CD4-positive, alpha-beta T cell treated with Interleukin-10 for 1 hour (primary cell): Measurements from ENCODE around the gene MAST3.

Experiments used
- DNase-seq: peaks from one replicate; pipeline ENCODE4 v3.0.0-alpha.2; 2020

MAST3 gene

DNA sequence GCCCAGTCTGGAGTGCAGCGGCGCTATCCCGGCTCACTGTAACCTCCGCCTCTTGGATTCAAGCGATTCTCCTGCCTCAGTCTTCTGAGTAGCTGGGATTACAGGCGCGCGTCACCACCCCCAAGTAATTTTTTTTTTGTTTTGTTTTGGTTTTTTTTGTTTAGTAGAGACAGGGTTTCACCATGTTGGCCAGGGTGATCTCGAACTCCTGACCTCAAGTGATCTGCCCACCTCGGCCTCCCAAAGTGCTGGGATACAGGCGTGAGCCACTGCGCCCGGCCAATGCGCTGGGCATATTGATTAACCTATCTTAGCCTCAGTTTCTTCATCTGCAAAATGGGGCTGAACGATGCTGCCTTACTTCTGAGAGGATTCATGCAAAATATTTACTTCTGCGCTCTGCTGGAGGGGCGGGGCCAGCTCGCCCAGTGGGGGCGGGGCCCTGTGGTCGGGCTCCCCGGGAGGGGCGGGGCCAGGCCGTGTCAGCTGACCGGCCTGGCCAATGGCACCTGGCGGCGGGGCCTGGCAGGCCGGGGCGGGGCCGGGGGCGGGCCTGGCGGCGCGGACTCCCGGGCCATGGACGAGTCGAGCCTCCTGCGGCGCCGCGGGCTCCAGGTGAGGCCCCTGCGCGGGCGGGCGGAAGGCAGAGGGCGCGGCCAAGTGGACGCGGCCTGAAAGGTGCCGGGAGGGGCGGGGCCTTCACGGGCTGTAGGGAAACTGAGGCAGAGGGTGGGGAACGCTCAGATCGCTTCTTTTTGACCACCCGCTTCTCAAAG is at the start of gene MAST3:
TSS of gene MAST3 (plus strand) at position 562 of the 776 bp plus-strand sequence. CDS start at position 577, 15 bp downstream.
- DNase-seq, result peak; percentile 94

DNA sequence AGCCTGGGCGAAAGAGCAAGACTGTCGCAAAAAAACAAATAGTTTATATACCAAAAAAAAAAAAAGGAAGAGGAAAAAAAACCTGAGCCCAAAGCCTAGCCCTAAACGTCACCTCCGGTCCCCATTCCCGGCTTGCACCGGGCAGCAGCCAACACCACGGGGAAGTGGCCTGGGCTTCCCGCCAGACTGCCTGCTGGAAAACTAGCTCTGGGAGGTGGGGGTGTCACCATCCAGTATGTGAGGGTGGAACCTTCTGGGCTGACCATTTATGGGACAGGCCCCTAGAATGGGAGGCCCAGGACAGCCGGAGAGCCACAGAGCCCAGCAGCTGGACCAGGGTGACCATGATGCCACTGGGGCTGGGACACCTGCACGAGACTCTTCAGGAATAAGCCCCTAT is 48.2 kb upstream of the MAST3 start:
- no peak for DNase-seq

DNA sequence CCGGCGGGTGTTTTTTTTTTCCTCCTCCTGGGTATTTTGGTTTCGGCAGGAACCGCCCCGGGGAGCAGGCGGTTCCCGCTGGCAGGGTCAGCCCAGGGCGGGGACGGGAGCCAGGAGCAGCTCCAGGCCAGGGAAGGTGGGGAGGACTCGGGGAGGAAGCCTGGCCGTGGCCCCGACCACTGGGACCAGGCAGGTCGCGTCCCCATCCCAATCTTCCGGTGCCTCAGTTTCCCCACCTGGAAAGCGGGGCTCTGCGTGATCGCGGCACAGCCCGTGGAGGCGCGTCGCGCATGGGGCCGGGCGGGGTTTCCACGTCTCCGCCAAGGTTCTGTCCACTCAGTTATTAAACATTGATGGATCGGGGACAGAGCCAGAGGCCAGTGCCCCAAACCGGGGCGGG is 45.7 kb upstream of the MAST3 start:
- DNase-seq, result no peak

DNA sequence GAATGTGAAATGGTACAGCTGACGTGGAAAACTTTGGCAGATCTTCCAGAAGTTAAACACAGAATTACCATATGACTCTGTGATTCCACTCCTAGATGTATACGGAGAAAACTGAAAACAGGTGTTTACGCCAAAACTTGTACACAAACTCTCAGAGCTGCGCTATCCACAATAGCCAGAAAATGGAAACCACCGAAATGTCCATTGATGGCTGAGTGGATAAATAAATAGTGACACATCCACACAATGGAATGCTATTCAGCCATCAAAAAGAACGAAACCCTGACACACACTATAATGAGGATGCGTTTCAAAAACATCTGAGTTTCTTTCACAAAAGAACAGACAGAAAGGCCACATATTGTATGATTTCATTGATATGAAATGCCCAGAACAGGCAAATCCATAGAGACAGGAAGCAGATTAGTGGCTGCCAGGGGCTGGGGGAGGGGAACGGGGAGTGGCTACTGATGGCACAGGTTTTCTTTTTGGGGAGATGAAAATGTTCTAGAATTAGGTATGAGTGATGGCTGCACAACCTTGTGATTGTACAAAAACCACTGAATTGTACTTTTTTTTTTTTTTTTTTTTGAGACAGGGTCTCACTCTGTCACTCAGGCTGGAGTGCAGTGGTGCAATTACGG is 43.9 kb upstream of the MAST3 start:
- DNase-seq, result no peak

DNA sequence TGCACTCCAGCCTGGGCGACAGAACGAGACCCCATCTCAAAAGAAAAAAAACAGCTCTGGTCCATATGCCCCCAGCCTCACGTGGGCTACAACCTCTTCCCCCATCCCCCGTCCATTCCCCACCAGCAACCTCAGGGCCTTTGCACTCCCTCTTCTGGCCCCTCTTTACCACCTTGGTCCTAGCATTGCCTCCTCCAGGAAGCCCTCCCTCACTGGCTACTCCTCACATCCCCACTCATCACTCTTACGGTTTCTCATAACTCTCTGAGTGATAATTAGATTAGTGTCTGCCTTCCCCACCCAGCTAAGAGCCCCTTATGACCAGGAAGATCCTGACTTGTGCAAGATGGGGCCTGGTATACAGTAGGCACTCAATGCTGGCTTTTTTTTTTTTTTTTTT is 41.6 kb upstream of the MAST3 start:
- no peak for DNase-seq

DNA sequence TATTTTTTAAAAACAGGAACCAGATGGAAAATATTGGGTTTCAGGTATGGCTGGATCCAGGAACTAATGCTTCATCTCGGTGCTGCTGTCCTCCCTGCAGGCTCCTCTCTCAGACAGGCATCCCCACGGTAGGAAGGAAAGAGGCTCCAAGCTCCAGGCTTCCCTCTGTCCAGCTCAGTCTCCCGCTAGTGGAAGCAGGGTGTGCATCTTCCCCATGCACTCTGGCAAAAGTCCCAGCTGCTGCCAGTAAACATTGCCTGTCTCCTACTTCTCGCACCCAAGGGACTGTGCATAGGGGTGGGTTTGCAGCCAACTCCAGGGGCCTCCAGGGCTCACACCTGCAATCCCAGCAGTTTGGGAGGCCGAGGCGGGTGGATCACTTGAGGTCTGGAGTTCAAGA is 40.0 kb upstream of the MAST3 start:
- no peak for DNase-seq

DNA sequence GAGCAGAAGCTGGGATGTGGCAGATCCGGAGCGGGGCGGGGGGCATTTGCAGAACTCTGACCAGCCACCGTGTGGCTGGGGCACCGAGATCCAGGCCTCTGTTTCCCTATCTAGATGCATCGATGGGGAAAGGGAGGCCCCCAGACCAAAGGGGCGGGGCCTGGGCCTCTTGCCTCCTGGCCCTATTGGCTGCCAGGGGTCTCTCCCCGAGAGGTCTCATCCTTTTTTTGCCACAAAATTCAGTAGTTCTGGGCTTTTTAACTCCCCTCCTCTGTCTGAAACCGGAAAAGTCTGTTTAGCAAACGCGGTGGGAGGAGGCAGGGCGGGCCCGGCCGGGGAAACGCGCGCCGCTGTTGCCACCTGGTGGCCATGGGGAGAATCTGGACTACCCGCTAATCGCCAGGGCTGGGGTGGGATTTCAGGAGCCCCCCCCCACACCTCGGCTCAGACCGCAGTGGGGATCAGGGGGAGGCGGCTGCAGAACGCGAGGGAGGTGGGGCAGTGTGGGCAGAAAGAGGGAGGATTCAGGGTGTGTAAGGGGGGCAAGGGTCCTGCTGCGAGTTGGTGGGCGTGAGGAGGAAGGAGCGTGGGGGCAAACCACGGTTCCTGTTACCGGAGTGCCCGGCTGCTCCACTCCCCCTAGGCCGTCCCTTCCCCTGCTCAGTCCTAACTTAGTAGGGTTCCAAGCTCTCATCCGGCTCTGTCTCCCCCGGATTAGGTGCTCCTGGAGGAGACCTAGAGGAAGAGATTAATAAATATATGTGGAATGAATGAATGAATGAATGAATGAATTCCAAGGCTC is 39.2 kb upstream of the MAST3 start:
- DNase-seq, result peak; percentile 87

DNA sequence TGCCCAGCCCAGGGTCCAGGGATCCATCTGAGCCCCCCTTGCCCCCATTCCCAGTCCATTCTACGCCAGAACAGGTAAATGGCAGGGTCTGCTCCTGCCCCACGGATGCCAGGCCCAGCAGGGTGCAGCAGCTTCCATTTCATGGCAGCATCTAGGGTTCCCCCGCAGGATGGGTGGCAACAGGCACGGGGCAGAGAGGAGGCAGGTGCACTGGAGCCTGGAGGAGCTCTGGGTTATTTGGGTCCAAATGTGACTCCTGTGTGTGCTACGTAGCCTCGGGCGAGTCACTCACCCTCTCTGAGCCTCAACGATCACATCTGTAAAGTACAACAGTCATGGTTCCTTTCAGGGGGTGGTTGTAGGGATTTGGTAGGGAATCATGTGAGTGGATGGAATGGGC is 38.3 kb upstream of the MAST3 start:
- DNase-seq, result no peak

DNA sequence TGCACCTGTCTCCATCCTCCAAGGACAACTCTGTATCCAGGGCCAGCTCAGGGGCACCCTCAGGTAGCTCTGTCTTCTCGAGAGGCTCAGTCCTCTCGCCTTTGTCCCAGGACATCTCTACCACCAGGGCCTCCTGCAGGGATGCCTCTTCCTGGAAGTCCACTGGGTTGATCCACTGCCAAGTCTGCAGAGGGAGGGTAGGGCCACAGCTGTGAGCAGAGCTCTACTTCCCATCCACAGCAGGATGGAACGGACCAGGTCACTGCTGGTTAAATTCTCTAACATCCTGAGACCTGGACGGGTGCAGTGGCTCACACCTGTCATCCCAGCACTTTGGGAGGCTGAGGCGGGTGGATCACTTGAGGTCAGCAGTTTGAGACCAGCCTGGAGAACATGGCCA is 37.7 kb upstream of the MAST3 start:
- no peak for DNase-seq

DNA sequence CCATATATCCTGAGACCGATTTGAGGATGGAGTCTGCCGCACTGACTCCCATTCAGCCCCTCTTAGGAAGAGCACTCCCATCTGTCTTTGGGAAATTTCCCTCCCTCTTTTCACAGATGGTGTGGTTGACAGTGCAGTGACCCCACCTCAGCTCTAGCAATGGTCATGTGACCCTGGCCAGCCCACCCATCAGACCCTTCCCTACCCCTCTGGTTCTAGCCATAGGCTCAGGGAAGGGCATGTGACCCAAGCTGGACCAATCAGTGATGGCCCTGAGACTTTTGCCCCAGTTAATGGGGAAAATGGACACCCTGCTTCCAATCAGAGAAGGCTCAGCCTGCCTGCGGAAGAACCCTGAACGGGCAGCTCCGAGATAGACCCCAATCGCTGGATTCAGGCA is 37.1 kb upstream of the MAST3 start:
- no peak for DNase-seq

DNA sequence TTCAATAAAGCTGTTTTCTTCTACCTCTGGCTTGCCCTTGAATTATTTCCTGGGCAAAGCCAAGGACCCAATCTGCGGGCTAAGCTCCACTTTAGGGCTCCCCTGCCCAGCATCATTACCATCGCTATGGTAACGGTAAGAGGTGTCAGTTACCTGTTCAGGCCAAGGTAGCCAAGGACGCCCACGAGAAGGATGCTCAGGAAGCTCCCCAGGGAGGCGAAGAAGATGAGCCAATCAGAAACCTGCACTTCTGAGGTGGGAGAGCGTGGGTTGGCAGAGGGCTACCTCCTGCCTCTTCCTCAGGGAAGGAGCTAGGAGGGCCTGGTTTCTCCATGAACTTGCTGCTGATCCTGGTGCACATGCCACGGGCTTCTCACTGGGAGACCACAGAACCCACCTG is 35.5 kb upstream of the MAST3 start:
- DNase-seq, result no peak

DNA sequence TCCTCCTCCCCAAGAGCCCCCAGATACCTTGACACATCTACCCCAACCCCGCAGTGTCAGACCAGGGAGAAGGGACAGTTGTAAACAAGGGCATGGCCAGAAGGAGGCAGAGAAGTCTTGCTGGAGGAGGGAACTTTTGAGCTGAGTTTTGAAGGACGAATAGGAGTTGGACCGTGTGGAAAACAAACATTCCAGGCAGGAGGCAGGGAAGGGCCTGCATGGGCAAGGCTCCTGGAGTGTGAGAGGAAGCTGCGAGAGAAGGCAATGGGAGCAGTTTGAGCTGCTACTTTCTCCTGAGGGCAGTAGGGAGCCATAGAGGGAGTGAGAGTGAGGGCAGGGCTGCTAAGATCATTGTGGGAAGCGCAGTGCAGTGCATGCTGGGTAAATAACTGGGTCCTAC is 34.1 kb upstream of the MAST3 start:
- no peak for DNase-seq

DNA sequence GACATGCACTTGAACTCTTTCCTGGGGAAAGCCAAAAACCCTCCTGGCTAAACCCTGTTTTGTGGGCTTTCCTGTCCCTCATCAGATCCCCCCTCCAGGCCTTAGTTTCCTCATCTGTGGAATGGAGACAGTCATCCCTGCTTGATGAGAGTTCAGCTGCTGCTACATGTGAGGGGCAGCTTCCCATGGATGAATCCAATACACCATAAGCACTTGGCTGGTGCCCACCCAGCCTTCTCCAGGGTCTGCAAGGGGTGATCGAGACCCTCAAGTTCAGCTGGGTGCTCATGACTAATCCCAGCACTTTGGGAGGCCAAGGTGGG is 32.4 kb upstream of the MAST3 start:
- DNase-seq, result no peak

DNA sequence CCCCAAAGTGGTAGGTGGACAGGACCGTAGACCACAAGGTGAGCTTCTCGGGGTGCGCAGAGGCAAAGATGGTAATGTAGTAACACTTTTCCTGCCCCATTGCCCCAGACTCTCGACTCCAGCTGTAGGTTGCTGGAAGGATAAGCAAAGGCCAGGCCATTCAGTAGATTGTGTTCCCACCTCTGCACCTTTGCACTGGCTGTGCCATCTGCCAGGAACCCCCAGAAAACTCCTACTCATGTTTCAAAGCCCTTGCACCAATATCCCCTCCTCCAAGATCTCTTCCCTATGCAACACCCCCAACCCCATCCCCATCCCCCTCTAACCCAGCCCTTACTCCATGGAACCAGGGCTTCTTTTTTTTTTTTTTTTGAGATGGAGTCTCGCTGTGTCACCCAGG is 29.2 kb upstream of the MAST3 start:
- no peak for DNase-seq

DNA sequence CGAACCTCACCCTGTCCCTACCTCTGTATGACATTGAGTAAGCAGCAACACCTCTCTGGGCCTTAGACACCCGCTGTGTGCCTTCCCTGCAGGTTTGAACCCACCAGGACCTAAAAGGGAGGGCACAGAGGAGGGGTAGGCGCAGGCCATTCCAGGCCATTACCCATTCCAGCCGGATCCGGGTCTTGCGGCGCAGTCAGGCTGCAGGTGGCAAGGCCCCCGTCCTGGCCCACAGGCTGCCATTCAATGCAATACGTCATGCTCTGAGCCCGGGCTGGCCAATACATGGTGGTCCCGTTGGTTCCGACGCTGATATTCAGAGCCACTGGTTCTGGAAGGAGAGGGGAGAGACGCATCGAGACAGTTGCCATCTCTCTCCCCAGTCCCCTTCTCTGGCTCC is 28.2 kb upstream of the MAST3 start:
- DNase-seq, result no peak

DNA sequence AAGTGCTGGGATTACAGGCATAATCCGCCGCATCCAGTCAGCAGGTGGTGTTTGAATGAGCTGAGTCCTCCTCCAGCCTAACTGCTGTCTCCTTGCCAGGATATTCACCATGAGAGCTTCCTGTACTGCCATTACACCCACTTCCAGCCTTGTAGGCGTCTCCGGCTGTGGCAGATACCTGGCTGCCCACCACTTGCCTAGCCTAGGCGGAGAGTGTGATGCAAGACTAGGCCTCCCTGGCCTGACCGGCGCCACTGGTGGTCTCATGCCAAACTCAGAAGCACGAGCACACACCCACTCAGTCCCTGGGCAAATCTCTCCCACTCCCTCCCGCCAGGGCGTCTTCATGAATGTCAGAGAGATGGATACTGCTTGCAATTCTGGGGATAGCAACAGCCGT is 27.4 kb upstream of the MAST3 start:
- no peak for DNase-seq

DNA sequence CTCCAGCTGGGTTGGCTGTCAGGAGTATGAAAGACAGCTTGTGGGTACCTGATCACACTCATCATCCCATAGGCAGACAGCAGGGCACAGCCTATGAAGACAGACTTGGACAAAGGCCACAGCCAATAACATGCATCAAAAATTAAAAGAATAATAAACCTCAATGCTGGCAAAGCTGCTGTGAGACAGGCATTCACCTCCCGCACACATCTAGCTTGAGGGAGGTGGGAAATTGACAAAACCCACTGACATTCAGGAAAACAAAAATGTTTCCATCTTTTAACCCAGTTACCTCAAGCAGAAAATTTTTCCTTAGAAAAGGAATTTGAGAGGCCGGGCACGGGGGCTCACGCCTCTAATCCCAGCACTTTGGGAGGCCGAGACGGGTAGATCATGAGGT is 25.2 kb upstream of the MAST3 start:
- DNase-seq, result no peak

DNA sequence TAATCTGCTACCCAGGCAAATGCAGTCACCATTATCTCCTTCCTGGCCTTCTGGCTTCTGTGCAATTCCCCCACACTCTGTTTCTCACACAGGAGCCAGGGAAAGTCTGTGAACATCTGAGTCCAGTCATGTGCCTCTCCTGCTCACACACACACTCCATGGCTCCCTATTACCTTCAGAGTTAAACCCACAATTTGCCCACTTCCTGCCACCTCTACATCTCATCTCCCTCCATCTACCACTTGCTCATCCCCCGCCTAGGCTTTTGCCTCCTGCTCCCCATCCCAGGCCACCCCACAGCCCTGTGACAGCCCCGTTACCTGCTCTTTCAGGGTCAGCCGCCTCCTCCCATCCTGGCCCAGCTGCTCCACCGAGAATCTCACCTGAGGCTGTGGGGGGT is 24.4 kb upstream of the MAST3 start:
- DNase-seq, result no peak

DNA sequence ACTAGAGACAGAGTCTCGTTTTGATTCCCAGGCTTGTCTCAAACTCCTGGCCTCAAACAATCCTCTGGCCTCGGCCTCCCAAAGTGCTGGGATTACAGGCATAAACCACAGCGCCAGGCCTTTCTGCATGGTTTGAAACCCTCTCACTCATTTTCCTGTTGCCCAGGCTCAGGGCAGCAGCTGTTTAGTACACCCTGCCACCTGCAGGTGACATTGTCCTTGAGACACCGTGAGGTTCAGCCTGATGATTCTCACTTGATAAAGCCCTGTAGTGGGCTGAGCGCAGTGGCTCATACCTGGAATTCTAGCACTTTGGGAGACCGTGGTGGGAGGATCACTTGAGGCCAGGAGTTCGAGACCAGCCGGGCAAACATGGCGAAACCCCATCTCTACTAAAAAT is 23.4 kb upstream of the MAST3 start:
- no peak for DNase-seq

DNA sequence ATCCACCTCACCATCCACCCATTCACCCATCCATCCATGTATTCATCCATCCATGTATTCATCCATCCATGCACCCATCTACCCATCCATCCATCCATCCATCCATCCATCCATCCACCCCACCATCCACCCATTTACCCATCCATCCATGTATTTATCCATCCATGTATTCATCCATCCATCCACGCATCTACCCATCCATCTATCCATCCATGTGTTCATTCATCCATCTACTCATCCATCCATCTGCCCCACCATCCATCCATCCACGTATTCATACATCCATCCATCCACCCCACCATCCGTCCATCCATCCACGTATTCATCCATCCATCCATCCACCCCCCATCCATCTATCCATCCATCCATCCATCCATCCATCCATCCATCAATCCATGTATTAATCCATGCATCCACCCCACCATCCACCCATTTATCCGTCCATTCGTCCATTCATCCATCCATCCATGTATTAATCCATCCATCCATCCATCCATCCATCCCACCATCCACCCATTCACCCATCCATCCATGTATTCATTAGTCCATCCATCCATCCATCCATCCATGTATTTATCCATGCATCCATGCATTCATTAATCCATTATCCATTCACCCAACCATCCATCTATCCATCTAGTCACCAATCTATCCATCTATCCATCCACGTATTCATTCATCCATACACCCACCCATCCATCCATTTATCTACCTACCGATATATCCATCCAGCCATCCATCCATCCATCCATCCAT is 13.5 kb upstream of the MAST3 start:
- no peak for DNase-seq

DNA sequence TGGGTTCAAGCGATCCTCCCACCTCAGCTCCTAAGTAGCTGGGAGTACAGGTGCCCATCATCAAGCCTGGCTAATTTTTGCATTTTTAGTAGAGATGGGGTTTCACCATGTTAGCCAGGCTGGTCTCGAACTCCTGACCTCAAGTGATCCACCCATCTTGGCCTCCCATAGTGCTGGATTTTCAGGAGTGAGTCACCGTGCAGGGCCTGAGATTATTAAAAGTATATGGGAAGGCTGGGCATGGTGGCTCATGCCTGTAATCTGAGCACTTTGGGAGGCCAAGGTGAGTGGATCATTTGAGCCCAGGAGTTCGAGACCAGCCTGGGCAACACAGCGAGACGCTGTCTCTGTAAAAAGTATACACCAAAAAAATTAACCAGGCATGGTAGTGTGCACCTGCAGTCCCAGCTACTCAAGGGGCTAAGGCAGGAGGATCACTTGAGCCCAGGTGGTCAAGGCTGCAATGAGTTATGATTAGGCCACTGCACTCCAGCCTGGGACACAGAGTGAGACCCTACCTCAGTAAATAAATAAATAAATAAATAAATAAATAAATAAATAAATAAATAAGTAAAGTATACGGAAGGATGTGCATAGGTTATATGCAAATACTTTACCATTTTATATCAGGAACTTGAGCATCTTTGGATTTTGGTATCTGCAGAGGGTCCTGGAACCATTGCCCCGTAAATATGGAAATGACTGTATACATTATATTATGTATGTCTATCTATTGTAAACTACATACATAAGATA is 11.7 kb upstream of the MAST3 start:
- DNase-seq, result no peak

DNA sequence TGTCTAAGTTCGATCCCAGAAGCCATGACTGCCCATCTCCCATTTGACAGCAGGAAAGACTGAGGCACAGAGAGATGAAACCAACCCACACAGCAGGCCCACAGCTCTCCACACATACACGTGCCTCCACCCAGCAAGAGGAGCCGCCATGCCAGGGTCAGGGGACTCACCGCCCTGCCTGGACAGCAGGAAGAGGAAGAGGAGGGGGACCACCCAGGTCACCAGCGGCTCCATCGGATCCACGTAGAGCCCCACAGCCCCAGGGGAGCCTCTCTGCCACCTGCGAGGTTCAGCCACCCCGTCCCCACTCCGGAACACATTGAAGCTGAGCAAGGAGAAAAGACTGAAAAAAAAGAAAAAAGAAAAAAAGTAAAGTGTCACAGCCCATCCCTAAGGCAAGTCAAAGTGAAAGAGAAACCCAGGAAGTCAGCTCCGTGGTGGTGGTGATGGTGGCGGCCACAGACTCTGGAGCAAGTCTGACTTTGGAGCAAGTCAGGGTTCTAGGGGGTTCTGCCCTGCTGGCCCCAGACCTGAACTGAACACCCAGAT is 10.9 kb upstream of the MAST3 start, which contains the start of gene IL12RB1:
TSS of gene IL12RB1 (minus strand) at position 345 of the 549 bp plus-strand sequence. CDS start at position 234, 111 bp downstream.
- peak; percentile 75 for DNase-seq
